Mesothelial cell of epicardium (in vitro differentiated cells): ENCODE data around the gene TMC3. TPM values are rescaled to one million over a fixed set of nuclear protein-coding genes. Genes with fewer than 3 reads are reported as not detected.
"Not testable (repeated sequence)": the region's sequence is repeated elsewhere in the genome, so short reads cannot be mapped to it uniquely, and the experiment has no call there.

ENCODE experiments used
- DNase-seq, 2 experiments: peaks; one replicate each; pipeline ENCODE4 v3.0.0; 2021; ENCODE audit warnings: low spot score in 2 of 2; ENCODE audit not compliant: unreplicated experiment in 2 of 2
- H3K27ac Mint-ChIP-seq: 2 replicates; pipeline ENCODE4 v1.8.0; 2021; ENCODE audit warnings: mixed read lengths
- H3K27me3 Mint-ChIP-seq: 2 replicates; pipeline ENCODE4 v1.8.0; 2021; ENCODE audit warnings: low read depth, mixed read lengths
- H3K36me3 Mint-ChIP-seq: 2 replicates; pipeline ENCODE4 v1.8.0; 2021; ENCODE audit warnings: mixed read lengths
- H3K4me1 Mint-ChIP-seq: 2 replicates; pipeline ENCODE4 v1.8.0; 2021; ENCODE audit warnings: mixed read lengths
- H3K4me3 Mint-ChIP-seq: 2 replicates; pipeline ENCODE4 v1.8.0; 2021; ENCODE audit warnings: mild to moderate bottlenecking, moderate library complexity, mixed read lengths
- H3K9me3 Mint-ChIP-seq: 2 replicates; pipeline ENCODE4 v1.8.0; 2021; ENCODE audit warnings: mixed read lengths
- CTCF ChIP-seq: fragments of 200-600 bp; sonication (generic); IDR thresholded peaks from one replicate; pipeline ENCODE4 v1.5.0; 2021; ENCODE audit warnings: antibody characterized with exemption; ENCODE audit not compliant: unreplicated experiment
- total RNA-seq: library from RNA; stranded (reverse); gene quantifications from 3 replicates; pipeline ENCODE4 v1.2.1, GENCODE V29; 2021

Gene TMC3
- total RNA-seq, 1 donor from 2014 or later: 0.04 TPM

GRCh38 chr15:81333363-81333762 lies 40.6 kb downstream of the TMC3 start:
- H3K4me3 Mint-ChIP-seq: no peak overlapping the region

DNA sequence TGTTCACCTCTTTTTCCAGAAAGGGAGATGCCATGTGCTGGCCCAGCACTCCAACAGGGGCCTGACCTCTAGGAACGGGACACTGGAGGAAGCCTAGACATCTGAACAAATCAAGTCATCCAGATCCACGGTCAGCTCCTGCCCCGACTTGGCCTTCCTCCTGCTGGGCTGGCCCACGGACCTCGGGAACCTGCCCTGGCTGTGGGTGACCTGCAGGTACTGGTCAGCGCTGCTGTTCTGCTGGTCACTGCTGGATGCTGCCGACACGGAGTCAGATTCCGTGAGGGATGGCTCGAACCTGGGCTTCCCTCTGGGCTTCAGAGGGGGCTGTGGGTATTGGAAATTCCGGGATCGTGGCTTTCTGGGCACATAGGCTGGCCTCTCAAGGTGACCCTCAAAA lies 41.7 kb downstream of the TMC3 start:
- TF ChIP-seq CTCF: no peak
- no peak for DNase-seq
- no peak overlapping the region for H3K4me3 Mint-ChIP-seq
- H3K27me3 Mint-ChIP-seq: no peaks in the 10 kb centered on the region
- no peaks in the 10 kb centered on the region for H3K9me3 Mint-ChIP-seq
- peaks cover 45% of the 10 kb centered on the region for H3K4me1 Mint-ChIP-seq
- H3K27ac Mint-ChIP-seq: no peak overlapping the region
- no peaks in the 10 kb centered on the region for H3K36me3 Mint-ChIP-seq

More at GRCh38 chr15:81333363-81333762, 40.6 kb downstream of the TMC3 start:
- no peaks in the 10 kb centered on the region for H3K27me3 Mint-ChIP-seq
- H3K9me3 Mint-ChIP-seq: no peaks in the 10 kb centered on the region
- H3K36me3 Mint-ChIP-seq: no peaks in the 10 kb centered on the region
- no peak for TF ChIP-seq CTCF
- no peak overlapping the region for H3K27ac Mint-ChIP-seq
- peaks cover 50% of the 10 kb centered on the region for H3K4me1 Mint-ChIP-seq
- DNase-seq: no peak

DNA sequence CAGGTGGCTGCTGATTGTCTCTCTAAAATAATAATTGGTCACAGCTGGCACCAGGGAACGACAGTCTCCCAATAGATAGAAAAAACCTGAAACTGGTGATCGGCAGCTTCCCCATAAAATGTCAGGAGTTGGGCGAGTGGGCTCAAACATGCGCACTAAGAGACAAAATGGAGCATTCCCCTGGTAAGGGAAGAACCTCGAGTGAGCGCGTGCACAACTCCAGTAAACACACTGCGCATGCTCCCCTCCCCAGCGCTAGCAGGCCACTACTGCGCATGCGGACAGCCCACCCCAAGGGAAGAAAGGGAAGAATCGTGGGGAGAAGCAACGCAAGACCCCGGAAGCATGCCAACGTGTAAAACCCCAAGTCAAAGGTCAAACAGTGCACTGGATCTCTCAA lies 42.4 kb downstream of the TMC3 start:
- no peak for TF ChIP-seq CTCF
- H3K27ac Mint-ChIP-seq: peak overlapping the region; percentile 90
- no peaks in the 10 kb centered on the region for H3K27me3 Mint-ChIP-seq
- H3K9me3 Mint-ChIP-seq: no peaks in the 10 kb centered on the region
- no peak for DNase-seq
- H3K36me3 Mint-ChIP-seq: no peaks in the 10 kb centered on the region
- H3K4me1 Mint-ChIP-seq: peaks cover 42% of the 10 kb centered on the region
- no peak overlapping the region for H3K4me3 Mint-ChIP-seq

- H3K9me3 Mint-ChIP-seq, DNase-seq, H3K27me3 Mint-ChIP-seq, H3K36me3 Mint-ChIP-seq: not testable (repeated sequence)
- Mint-ChIP-seq H3K27ac (peak overlapping the region; percentile 90), H3K4me3 (peak overlapping the region; percentile 30), H3K4me1 (peaks cover 42% of the 10 kb centered on the region)
Observed at GRCh38 chr15:81331141-81331540, 42.9 kb downstream of the TMC3 start.

GRCh38 chr15:81330366-81331090 lies 43.5 kb downstream of the TMC3 start:
- peak overlapping the region; percentile 30 for H3K4me3 Mint-ChIP-seq
- peak overlapping the region; percentile 90 for H3K27ac Mint-ChIP-seq
- H3K4me1 Mint-ChIP-seq: peaks cover 39% of the 10 kb centered on the region
- H3K9me3 Mint-ChIP-seq: no peaks in the 10 kb centered on the region
- no peaks in the 10 kb centered on the region for H3K27me3 Mint-ChIP-seq
- H3K36me3 Mint-ChIP-seq: no peaks in the 10 kb centered on the region
- TF ChIP-seq CTCF: no peak
- DNase-seq: no peak

DNA sequence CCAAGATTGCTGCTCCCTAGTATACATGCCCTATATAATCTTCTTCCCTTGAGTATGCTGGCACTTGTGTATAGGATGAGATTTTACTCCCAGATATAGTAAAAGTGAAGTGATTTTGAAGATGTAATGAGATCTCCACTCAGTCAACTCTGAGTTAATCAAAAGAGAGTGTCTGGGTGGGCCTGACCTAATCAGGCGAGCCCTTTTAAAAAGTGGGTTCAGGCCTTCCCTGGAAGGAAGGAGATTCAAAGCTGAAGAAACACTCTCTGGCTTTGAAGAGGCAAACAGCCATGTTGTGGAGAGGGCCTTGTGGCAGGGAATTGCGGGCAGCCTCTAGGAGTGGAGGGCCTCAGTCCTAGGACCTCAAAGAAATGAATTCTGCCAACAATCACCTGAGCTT lies 44.6 kb downstream of the TMC3 start:
- no peak for DNase-seq
- H3K4me3 Mint-ChIP-seq: no peak overlapping the region
- no peaks in the 10 kb centered on the region for H3K36me3 Mint-ChIP-seq
- H3K9me3 Mint-ChIP-seq: no peaks in the 10 kb centered on the region
- no peak overlapping the region for H3K27ac Mint-ChIP-seq
- peaks cover 2% of the 10 kb centered on the region for H3K27me3 Mint-ChIP-seq
- TF ChIP-seq CTCF: no peak
- H3K4me1 Mint-ChIP-seq: peaks cover 35% of the 10 kb centered on the region
